Suprapubic skin (tissue), 4 donors: ENCODE results near the gene P2RY8. TPM values are rescaled to one million over a fixed set of nuclear protein-coding genes. Genes with fewer than 3 reads are reported as not detected.

ENCODE experiments used
- DNase-seq, 2 donors: peaks; one replicate each; pipeline ENCODE4 v3.0.0-alpha.2; 2019; ENCODE audit warnings: low spot score in 2 of 2
- H3K27ac ChIP-seq: fragments of 200-600 bp; sonication (generic); one replicate; pipeline ENCODE4 v1.5.1; 2019
- H3K27me3 ChIP-seq: fragments of 200-600 bp; sonication (generic); one replicate; pipeline ENCODE4 v1.5.1; 2019
- H3K36me3 ChIP-seq: fragments of 200-600 bp; sonication (generic); one replicate; pipeline ENCODE4 v1.5.1; 2019
- H3K4me1 ChIP-seq: fragments of 200-600 bp; sonication (generic); one replicate; pipeline ENCODE4 v1.5.1; 2019
- H3K4me3 ChIP-seq: fragments of 200-600 bp; sonication (generic); one replicate; pipeline ENCODE4 v1.5.1; 2019; ENCODE audit warnings: mild to moderate bottlenecking
- H3K9me3 ChIP-seq: fragments of 200-600 bp; sonication (generic); one replicate; pipeline ENCODE4 v1.5.1; 2019
- EP300 ChIP-seq: sonication (generic); formaldehyde crosslinking; IDR thresholded peaks from one replicate; pipeline ENCODE4 v1.6.1; 2017; ENCODE audit warnings: antibody characterized with exemption
- POLR2A ChIP-seq, 2 donors: fragments of 450-650 bp; IDR thresholded peaks; one replicate each; pipeline ENCODE4 v1.6.1; 2017; ENCODE audit warnings: antibody characterized with exemption in 2 of 2, mild to moderate bottlenecking in 2 of 2, moderate library complexity in 2 of 2
- POLR2AphosphoS5 ChIP-seq, 3 donors: sonication (generic); formaldehyde crosslinking; IDR thresholded peaks; one replicate each; pipeline ENCODE4 v1.6.1; 2017; ENCODE audit warnings: antibody characterized with exemption in 3 of 3
- WGBS: methylation state at CpG from one replicate; pipeline ENCODE4 v1.1.5; 2018; 5-methylcytosine and 5-hydroxymethylcytosine counted together
- total RNA-seq, 4 donors: library from RNA; depleted of rRNA; stranded (reverse); fragments of >200 nt; gene quantifications; one replicate each; pipeline ENCODE4 v1.1.0, GENCODE V29; 2016
- TF ChIP-seq, protein P1 (sequence below), 2 donors: fragments of 200-600 bp in 1 of 2; fragments of 450-650 bp in 1 of 2; sonication (generic) in 1 of 2; IDR thresholded peaks; one replicate each; pipeline ENCODE4 v1.5.1; 2016 to 2019; ENCODE audit warnings: antibody characterized with exemption in 2 of 2, mild to moderate bottlenecking in 1 of 2, moderate library complexity in 1 of 2

P2RY8 gene
- total RNA-seq, 4 donors from 2014 or later: 0.25 TPM; not detected in 3

DNA sequence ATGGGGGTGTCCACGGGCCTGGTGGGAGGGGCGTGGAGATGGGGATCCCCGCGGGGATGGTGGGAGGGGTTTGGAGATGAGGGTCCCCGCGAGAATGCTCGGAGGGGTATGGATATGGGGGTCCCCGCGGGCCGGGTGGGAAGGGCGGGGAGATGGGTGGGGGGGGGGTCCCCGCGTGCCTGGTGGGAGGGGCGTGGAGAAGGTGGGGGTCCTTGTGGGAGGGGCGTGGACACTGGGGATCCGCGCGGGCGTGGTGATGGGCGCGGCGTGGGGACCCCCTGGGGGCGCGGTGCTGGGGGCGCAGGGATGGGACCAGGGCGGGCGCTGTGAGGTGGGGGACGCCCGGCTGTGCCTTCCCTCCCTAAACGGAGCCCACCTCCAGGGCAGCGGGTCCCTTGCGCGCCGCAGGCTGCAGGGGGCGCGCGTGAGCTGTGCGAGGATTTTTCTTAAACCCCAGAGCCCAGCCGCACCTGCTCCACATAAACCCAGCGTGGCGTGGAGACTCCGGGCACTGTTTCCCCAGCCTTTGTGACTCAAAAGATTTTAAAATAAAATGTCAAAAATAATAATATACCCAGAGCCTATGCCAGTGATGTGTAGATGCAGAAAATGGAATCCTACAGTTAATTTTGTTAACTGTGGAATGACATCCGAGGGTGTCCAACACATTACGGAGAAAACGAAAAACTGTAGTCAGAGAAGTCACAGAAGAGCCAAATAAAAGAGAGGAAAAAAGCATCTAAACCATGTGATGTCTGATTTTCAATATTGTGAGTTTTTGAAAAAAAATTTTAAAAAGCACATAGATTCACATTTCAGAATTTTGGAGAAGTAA, 82.8 kb downstream of the P2RY8 start:
- TF ChIP-seq, protein P1, sequence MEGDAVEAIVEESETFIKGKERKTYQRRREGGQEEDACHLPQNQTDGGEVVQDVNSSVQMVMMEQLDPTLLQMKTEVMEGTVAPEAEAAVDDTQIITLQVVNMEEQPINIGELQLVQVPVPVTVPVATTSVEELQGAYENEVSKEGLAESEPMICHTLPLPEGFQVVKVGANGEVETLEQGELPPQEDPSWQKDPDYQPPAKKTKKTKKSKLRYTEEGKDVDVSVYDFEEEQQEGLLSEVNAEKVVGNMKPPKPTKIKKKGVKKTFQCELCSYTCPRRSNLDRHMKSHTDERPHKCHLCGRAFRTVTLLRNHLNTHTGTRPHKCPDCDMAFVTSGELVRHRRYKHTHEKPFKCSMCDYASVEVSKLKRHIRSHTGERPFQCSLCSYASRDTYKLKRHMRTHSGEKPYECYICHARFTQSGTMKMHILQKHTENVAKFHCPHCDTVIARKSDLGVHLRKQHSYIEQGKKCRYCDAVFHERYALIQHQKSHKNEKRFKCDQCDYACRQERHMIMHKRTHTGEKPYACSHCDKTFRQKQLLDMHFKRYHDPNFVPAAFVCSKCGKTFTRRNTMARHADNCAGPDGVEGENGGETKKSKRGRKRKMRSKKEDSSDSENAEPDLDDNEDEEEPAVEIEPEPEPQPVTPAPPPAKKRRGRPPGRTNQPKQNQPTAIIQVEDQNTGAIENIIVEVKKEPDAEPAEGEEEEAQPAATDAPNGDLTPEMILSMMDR (IDR thresholded peaks at IDR 0.05): peak; percentile 82 to 98
- TF ChIP-seq POLR2A (IDR thresholded peaks at IDR 0.05) (no peak), EP300 (no peak)
- peak overlapping the region; percentile 81 for H3K4me3 ChIP-seq
- no peaks in the 10 kb centered on the region for H3K36me3 ChIP-seq
- no peak overlapping the region for H3K27ac ChIP-seq
- peaks cover 26% of the 10 kb centered on the region for H3K4me1 ChIP-seq
- DNase-seq: peak; percentile 87 to 92
- 2% methylated on average over 29 of the region's 45 CpGs for WGBS
- no peaks in the 10 kb centered on the region for H3K9me3 ChIP-seq
- no peaks in the 10 kb centered on the region for H3K27me3 ChIP-seq

DNA sequence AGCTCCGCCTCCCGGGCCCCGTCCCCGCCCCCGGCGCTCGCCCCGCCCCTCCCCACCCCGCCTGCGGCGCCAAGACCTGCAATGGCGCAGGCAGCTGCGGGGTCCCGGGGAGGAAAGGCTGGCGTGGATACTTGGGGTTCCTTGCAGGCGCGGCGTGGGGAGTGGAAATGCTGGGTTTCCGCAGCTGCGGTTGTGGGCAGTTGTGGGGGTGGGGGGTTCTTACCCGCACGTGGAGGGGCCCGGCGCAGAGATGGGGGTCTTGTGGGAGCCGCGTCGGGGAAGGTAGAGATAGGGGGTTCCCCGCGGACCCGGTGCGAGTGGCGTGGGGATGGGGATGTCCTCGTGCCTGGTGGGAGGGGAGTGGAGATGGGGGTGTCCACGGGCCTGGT, 83.6 kb downstream of the P2RY8 start:
- H3K27me3 ChIP-seq: no peaks in the 10 kb centered on the region
- no peaks in the 10 kb centered on the region for H3K9me3 ChIP-seq
- peak overlapping the region; percentile 81 for H3K4me3 ChIP-seq
- WGBS: no CpG with 5 or more reads among the region's 34 CpGs
- no peaks in the 10 kb centered on the region for H3K36me3 ChIP-seq
- peak; percentile 92 to 94 for DNase-seq
- TF ChIP-seq, protein P1 (IDR thresholded peaks at IDR 0.05): no peak
- TF ChIP-seq EP300: no peak
- TF ChIP-seq POLR2A (IDR thresholded peaks at IDR 0.05): no peak
- TF ChIP-seq POLR2AphosphoS5 (IDR thresholded peaks at IDR 0.05): no peak
- H3K4me1 ChIP-seq: peaks cover 26% of the 10 kb centered on the region
- H3K27ac ChIP-seq: peak overlapping the region; percentile 90

DNA sequence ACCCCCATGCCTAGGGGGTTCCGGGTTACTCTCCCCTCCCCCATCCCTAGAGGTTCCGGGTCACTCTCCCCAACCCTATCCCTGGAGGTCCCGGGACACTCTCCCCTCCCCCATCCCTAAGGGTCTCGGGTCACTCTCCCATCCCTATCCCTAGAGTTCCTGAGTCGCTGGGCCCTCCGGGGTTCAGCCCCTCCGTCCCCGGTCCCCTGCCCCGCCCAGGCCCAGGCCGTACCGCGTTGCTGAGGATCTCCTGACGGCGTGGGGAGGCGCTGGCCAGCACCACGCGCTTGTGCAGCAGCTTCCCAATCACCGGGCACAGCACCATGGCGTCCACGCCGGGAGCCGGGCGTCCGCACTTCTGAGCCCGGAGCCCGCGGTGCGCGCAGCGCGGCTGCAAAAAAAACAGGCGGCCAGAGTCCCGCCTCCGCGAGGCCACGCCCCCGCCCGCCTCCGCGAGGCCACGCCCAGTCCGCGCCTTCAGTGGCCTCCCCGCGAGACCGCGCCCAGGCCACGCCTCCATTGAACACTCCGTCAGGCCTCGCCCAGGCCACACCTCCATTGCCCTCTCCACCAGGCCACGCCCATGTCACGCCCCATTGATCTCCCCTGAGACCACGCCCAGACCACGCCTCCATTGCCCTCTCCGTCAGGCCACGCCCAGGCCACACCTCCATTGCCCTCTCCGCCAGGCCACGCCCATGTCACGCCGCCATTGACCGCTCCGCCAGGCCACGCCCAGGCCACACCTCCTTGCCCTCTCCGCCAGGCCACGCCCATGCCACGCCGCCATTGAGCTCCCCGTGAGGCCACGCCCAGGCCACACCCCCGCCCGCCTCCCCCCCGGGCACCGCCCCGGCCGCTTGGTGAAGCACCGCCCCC, 84.2 kb downstream of the P2RY8 start, which contains the start of gene ASMTL:
ASMTL (minus strand) TSS at position 394 of the 879 bp plus-strand sequence; CDS start at position 325, 69 bp downstream.
- peak in 2 of 3 donors; percentile 11 to 62 for TF ChIP-seq POLR2AphosphoS5 (IDR thresholded peaks at IDR 0.05)
- TF ChIP-seq, protein P1 (IDR thresholded peaks at IDR 0.05): no peak
- TF ChIP-seq EP300: no peak
- peak in 1 of 2 donors; percentile 46 for TF ChIP-seq POLR2A (IDR thresholded peaks at IDR 0.05)
- no peaks in the 10 kb centered on the region for H3K36me3 ChIP-seq
- H3K27me3 ChIP-seq: no peaks in the 10 kb centered on the region
- peaks cover 26% of the 10 kb centered on the region for H3K4me1 ChIP-seq
- peak within 1 kb of the TSS; percentile 90 for H3K27ac ChIP-seq
- peak; percentile 100 for DNase-seq
- WGBS: under 1% methylated on average over 27 of the region's 76 CpGs
- no peaks in the 10 kb centered on the region for H3K9me3 ChIP-seq
- H3K4me3 ChIP-seq: peak within 1 kb of the TSS; percentile 81

DNA sequence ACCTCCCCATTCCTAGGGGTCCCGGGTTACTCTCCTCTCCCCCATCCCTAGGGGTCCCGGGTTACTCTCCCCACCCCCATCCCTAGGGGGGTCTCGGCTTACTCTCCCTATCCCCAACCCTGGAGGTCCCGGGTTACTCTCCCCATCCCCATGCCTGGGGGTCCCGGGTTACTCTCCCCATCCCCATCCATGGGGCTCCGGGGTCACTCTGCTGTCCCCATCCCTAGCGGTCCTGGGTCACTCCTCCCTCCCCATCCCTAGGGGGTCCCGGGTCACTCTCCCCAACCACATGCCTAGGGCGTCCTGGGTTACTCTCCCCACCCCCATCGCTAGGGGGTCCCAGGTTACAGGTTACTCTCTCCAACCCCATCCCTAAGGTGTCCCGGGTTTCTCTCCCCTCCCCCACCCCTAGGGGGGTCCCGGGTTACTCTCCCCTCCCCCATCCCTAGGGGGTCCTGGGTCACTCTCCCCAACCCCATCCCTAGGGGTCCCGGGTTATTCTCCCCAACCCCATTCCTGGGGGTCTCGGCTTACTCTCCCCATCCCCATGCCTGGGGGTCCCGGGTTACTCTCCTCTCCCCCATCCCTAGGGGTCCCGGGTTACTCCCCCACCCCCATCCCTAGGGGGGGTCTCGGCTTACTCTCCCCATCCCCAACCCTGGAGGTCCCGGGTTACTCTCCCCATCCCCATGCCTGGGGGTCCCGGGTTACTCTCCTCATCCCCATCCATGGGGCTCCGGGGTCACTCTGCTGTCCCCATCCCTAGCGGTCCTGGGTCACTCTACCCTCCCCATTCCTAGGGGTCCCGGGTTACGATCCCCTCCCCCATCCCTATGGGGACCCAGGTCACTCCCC, 85.1 kb downstream of the P2RY8 start:
- no peaks in the 10 kb centered on the region for H3K36me3 ChIP-seq
- no peaks in the 10 kb centered on the region for H3K27me3 ChIP-seq
- H3K9me3 ChIP-seq: no peaks in the 10 kb centered on the region
- H3K27ac ChIP-seq: peak overlapping the region; percentile 70
- H3K4me1 ChIP-seq: peaks cover 26% of the 10 kb centered on the region
- H3K4me3 ChIP-seq: peak overlapping the region; percentile 81
- TF ChIP-seq EP300: no peak
- TF ChIP-seq, protein P1 (IDR thresholded peaks at IDR 0.05): no peak
- TF ChIP-seq POLR2A (IDR thresholded peaks at IDR 0.05): no peak
- no peak for TF ChIP-seq POLR2AphosphoS5 (IDR thresholded peaks at IDR 0.05)
- DNase-seq: peak; percentile 78 to 81
- 26% methylated on average over 22 of the region's 23 CpGs for WGBS
